Measurements from ENCODE around the gene MAP2.

Gene MAP2

GRCh38 chr2:209644842-209645241, 221.0 kb downstream of the MAP2 start:
- no peak overlapping the region for H3K27ac ChIP-seq
- no peaks in the 10 kb centered on the region for H3K9me3 ChIP-seq (ENCODE audit: severe bottlenecking)
- H3K36me3 ChIP-seq, result no peaks in the 10 kb centered on the region
- no peak for DNase-seq
- no peaks in the 10 kb centered on the region for H3K27me3 ChIP-seq (ENCODE audit: insufficient read depth, low read depth, severe bottlenecking)
- no peak overlapping the region for H3K4me3 ChIP-seq (ENCODE audit: low read depth, low read length)
- no peak for TF ChIP-seq CTCF (IDR thresholded peaks at IDR 0.05; ENCODE audit: low read depth, low read length)

GRCh38 chr2:209648714-209649113, 224.9 kb downstream of the MAP2 start:
- Histone ChIP-seq H3K4me3 (ENCODE audit: low read depth, low read length) (no peak overlapping the region), H3K27ac (no peak overlapping the region), H3K36me3 (no peaks in the 10 kb centered on the region), H3K27me3 (ENCODE audit: insufficient read depth, low read depth, severe bottlenecking) (no peaks in the 10 kb centered on the region), H3K9me3 (ENCODE audit: severe bottlenecking) (no peaks in the 10 kb centered on the region)
- no peak for TF ChIP-seq CTCF (IDR thresholded peaks at IDR 0.05; ENCODE audit: low read depth, low read length)
- no peak for DNase-seq

DNA sequence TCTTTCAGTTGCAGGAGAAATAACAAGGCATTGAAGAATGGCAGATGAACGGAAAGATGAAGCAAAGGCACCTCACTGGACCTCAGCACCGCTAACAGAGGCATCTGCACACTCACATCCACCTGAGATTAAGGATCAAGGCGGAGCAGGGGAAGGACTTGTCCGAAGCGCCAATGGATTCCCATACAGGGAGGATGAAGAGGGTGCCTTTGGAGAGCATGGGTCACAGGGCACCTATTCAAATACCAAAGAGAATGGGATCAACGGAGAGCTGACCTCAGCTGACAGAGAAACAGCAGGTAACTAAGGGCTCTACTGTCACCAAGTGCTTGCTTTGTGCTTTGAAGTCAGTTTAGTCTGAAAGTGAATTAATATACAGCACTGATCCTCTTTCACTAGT, 229.3 kb downstream of the MAP2 start:
- Histone ChIP-seq H3K27me3 (ENCODE audit: insufficient read depth, low read depth, severe bottlenecking) (no peaks in the 10 kb centered on the region), H3K27ac (no peak overlapping the region), H3K9me3 (ENCODE audit: severe bottlenecking) (no peaks in the 10 kb centered on the region), H3K36me3 (no peaks in the 10 kb centered on the region), H3K4me3 (ENCODE audit: low read depth, low read length) (no peak overlapping the region)
- TF ChIP-seq CTCF (IDR thresholded peaks at IDR 0.05; ENCODE audit: low read depth, low read length), result no peak
- DNase-seq, result no peak

DNA sequence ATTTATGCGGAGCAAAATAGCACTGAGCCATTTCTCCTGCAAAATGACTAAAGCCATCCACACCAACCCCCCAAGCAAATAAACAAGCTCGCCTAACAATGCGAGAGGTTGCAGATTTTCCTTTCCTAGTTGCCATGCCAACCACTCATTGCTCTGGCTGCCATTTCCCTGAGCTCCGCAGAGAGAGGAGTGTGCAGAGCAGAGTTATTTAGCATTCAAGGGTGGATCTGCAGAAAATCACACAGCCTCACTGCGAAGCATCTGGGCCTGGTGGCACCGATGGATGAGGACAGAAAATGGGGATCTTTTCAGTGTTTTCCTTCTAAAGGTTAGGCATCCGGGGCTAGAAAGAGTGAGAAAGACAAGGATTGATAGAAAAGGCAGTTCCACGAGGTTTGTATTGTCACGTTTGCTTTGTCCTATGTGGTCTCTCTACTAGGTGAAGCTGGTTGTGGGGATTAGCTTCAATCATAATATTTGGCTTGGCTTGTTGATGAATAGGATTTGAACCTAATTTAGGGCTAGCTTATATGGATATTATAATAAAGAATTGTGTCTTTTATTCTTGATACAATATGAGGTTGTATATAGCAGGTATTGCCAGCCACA, 237.5 kb downstream of the MAP2 start:
- H3K27ac ChIP-seq, result no peak overlapping the region
- H3K27me3 ChIP-seq (ENCODE audit: insufficient read depth, low read depth, severe bottlenecking), result no peaks in the 10 kb centered on the region
- DNase-seq, result no peak
- H3K9me3 ChIP-seq (ENCODE audit: severe bottlenecking), result no peaks in the 10 kb centered on the region
- H3K4me3 ChIP-seq (ENCODE audit: low read depth, low read length), result no peak overlapping the region
- H3K36me3 ChIP-seq, result no peaks in the 10 kb centered on the region
- TF ChIP-seq CTCF (IDR thresholded peaks at IDR 0.05; ENCODE audit: low read depth, low read length), result no peak

GRCh38 chr2:209662021-209662420, 238.2 kb downstream of the MAP2 start:
- Histone ChIP-seq H3K27me3 (ENCODE audit: insufficient read depth, low read depth, severe bottlenecking) (no peaks in the 10 kb centered on the region), H3K36me3 (no peaks in the 10 kb centered on the region), H3K9me3 (ENCODE audit: severe bottlenecking) (no peaks in the 10 kb centered on the region), H3K27ac (no peak overlapping the region), H3K4me3 (ENCODE audit: low read depth, low read length) (no peak overlapping the region)
- DNase-seq, result no peak
- TF ChIP-seq CTCF (IDR thresholded peaks at IDR 0.05; ENCODE audit: low read depth, low read length), result no peak

- H3K36me3 ChIP-seq, result no peaks in the 10 kb centered on the region
- no peak for DNase-seq
- no peaks in the 10 kb centered on the region for H3K27me3 ChIP-seq (ENCODE audit: insufficient read depth, low read depth, severe bottlenecking)
- no peak overlapping the region for H3K27ac ChIP-seq
- H3K9me3 ChIP-seq (ENCODE audit: severe bottlenecking), result no peaks in the 10 kb centered on the region
- TF ChIP-seq CTCF (IDR thresholded peaks at IDR 0.05; ENCODE audit: low read depth, low read length), result no peak
- H3K4me3 ChIP-seq (ENCODE audit: low read depth, low read length), result no peak overlapping the region
Observed at GRCh38 chr2:209663139-209663538, 239.3 kb downstream of the MAP2 start.
